Gastrocnemius medialis (tissue), 4 donors: ENCODE data around the gene CNOT10. TPM values are rescaled to one million over a fixed set of nuclear protein-coding genes. Genes with fewer than 3 reads are reported as not detected.

ENCODE experiments used
- ATAC-seq, 2 donors: fragments of 150-250 bp; one replicate each; pipeline ENCODE4 v1.9.1; 2016
- DNase-seq, 2 donors: peaks; one replicate each; pipeline ENCODE4 v3.0.0-alpha.2; 2019
- H3K27ac ChIP-seq, 4 donors: fragments of 200-600 bp; sonication (generic); 1 replicate in 1 of 4; 2 replicates in 3 of 4; pipeline ENCODE4 v1.5.1; 2016 to 2018; ENCODE audit warnings: mild to moderate bottlenecking in 2 of 4, moderate library complexity in 1 of 4
- H3K27me3 ChIP-seq, 3 donors: fragments of 200-600 bp; sonication (generic) in 2 of 3; 1 replicate in 1 of 3; 2 replicates in 2 of 3; pipeline versions ENCODE4 v1.5.1 to v1.6.0; 2016 to 2019; ENCODE audit warnings: mild to moderate bottlenecking in 1 of 3, moderate library complexity in 1 of 3
- H3K36me3 ChIP-seq, 2 donors: fragments of 200-600 bp; sonication (generic) in 1 of 2; one replicate each; pipeline ENCODE4 v1.5.1; 2017 to 2018
- H3K4me1 ChIP-seq, 2 donors: fragments of 200-600 bp; sonication (generic) in 1 of 2; one replicate each; pipeline ENCODE4 v1.5.1; 2016 to 2017; ENCODE audit warnings: mild to moderate bottlenecking in 2 of 2
- H3K4me3 ChIP-seq, 4 donors: fragments of 200-600 bp; sonication (generic) in 3 of 4; 1 replicate in 1 of 4; 2 replicates in 3 of 4; pipeline ENCODE4 v1.5.1; 2016 to 2019; ENCODE audit warnings: mild to moderate bottlenecking in 2 of 4
- H3K9me3 ChIP-seq, 3 donors: fragments of 200-600 bp; sonication (generic) in 2 of 3; 1 replicate in 1 of 3; 2 replicates in 2 of 3; pipeline ENCODE4 v1.5.1; 2016 to 2019
- CTCF ChIP-seq, 5 experiments: fragments of 450-650 bp in 3 of 5; fragments of 200-600 bp in 2 of 5; sonication (generic) in 2 of 5; IDR thresholded peaks in 4 of 5; conservative IDR thresholded peaks in 1 of 5; 1 replicate in 4 of 5; 2 replicates in 1 of 5; pipeline ENCODE4 v1.5.1; 2016 to 2019; ENCODE audit warnings: antibody characterized with exemption in 5 of 5, mild to moderate bottlenecking in 3 of 5, moderate library complexity in 3 of 5
- POLR2A ChIP-seq, 2 donors: fragments of 450-650 bp; IDR thresholded peaks; one replicate each; pipeline ENCODE4 v1.6.1; 2017; ENCODE audit warnings: antibody characterized with exemption in 2 of 2, mild to moderate bottlenecking in 2 of 2, moderate library complexity in 2 of 2
- in situ Hi-C, 4 donors: fragments of 200-750 bp; cut with MboI; loops; one replicate each; pipeline versions ENCODE4 v1.15.0 to v1.8.0; 2017; ENCODE audit warnings: low sequenced_read_pairs in 4 of 4
- intact Hi-C: fragments of 100-400 bp; cut with DNase I; formaldehyde crosslinking; loops from one replicate; pipeline ENCODE4 v1.15.1; 2023; ENCODE audit warnings: low total_unique reads
- total RNA-seq, 4 donors: library from RNA; depleted of rRNA; stranded (reverse); fragments of >200 nt; gene quantifications; one replicate each; pipeline versions ENCODE4 v1.1.0 to v1.2.3, GENCODE V29; 2016

The CNOT10 gene
- total RNA-seq, 4 donors from 2014 or later: 10.2 to 16.8 (median 10.9) TPM

- in situ Hi-C loops: no loop called here
- no peak for ATAC-seq
These were observed 70.8 kb downstream of the CNOT10 start for GRCh38 chr3:32755761-32756160.

GRCh38 chr3:32757618-32758374 lies 72.8 kb downstream of the CNOT10 start:
- DNase-seq (no peak), ATAC-seq (no peak)
- H3K4me1 ChIP-seq: peaks cover 4 to 9% of the 10 kb centered on the region in 2 donors
- intact Hi-C loops (no loop called here), in situ Hi-C loops (no loop called here)
- no peaks in the 10 kb centered on the region for H3K27me3 ChIP-seq
- H3K9me3 ChIP-seq: no peaks in the 10 kb centered on the region
- no peak overlapping the region for H3K4me3 ChIP-seq
- TF ChIP-seq CTCF (IDR thresholded peaks at IDR 0.05 in 4 of 5, conservative IDR thresholded peaks at IDR 0.05 in 1 of 5): no peak
- TF ChIP-seq POLR2A (IDR thresholded peaks at IDR 0.05): no peak
- peaks cover 0 to 8% of the 10 kb centered on the region in 2 donors for H3K36me3 ChIP-seq
- no peak overlapping the region for H3K27ac ChIP-seq

More at GRCh38 chr3:32755761-32756160, 70.8 kb downstream of the CNOT10 start:
- Histone ChIP-seq H3K36me3 (peaks cover 0 to 4% of the 10 kb centered on the region in 2 donors), H3K4me1 (peaks cover 4 to 9% of the 10 kb centered on the region in 2 donors), H3K27me3 (no peaks in the 10 kb centered on the region), H3K27ac (no peak overlapping the region), H3K9me3 (no peaks in the 10 kb centered on the region), H3K4me3 (no peak overlapping the region)
- no peak for DNase-seq
- no peak for TF ChIP-seq CTCF (IDR thresholded peaks at IDR 0.05 in 4 of 5, conservative IDR thresholded peaks at IDR 0.05 in 1 of 5)
- no peak for TF ChIP-seq POLR2A (IDR thresholded peaks at IDR 0.05)
- intact Hi-C loops: no loop called here

- H3K27me3 ChIP-seq: no peaks in the 10 kb centered on the region
- DNase-seq (no peak), ATAC-seq (no peak)
- peaks cover 0 to 14% of the 10 kb centered on the region in 2 donors for H3K36me3 ChIP-seq
- intact Hi-C loops (no loop called here), in situ Hi-C loops (no loop called here)
- peaks cover 4 to 9% of the 10 kb centered on the region in 2 donors for H3K4me1 ChIP-seq
- no peak overlapping the region for H3K4me3 ChIP-seq
- no peak overlapping the region for H3K27ac ChIP-seq
- TF ChIP-seq POLR2A (IDR thresholded peaks at IDR 0.05): no peak
- TF ChIP-seq CTCF (IDR thresholded peaks at IDR 0.05 in 4 of 5, conservative IDR thresholded peaks at IDR 0.05 in 1 of 5): no peak
- no peaks in the 10 kb centered on the region for H3K9me3 ChIP-seq
These were observed 73.4 kb downstream of the CNOT10 start for GRCh38 chr3:32758375-32758753.

- intact Hi-C loops (no loop called here), in situ Hi-C loops (no loop called here)
- no peak for TF ChIP-seq CTCF (IDR thresholded peaks at IDR 0.05 in 4 of 5, conservative IDR thresholded peaks at IDR 0.05 in 1 of 5)
- TF ChIP-seq POLR2A (IDR thresholded peaks at IDR 0.05): no peak
- peaks cover 4 to 9% of the 10 kb centered on the region in 2 donors for H3K4me1 ChIP-seq
- H3K27ac ChIP-seq: no peak overlapping the region
- no peaks in the 10 kb centered on the region for H3K27me3 ChIP-seq
- H3K9me3 ChIP-seq: no peaks in the 10 kb centered on the region
- DNase-seq (no peak), ATAC-seq (no peak)
- H3K4me3 ChIP-seq: no peak overlapping the region
- H3K36me3 ChIP-seq: peaks cover 0 to 24% of the 10 kb centered on the region in 2 donors
These were observed 74.4 kb downstream of the CNOT10 start for GRCh38 chr3:32759342-32759741.
